B cell (primary cell): ENCODE results near the gene CAMK2D. TPM values are rescaled to one million over a fixed set of nuclear protein-coding genes. Genes with fewer than 3 reads are reported as not detected.

ENCODE experiments used
- ATAC-seq: fragments of 200-7000 bp; cut with Tn5 transposase; one replicate; pipeline ENCODE4 v1.10.0; 2021; ENCODE audit warnings: low read depth, mild to moderate bottlenecking, moderate number of reproducible peaks, moderate library complexity
- CTCF ChIA-PET: fragments of 350-600 bp; sonication (Branson Sonifier 250); formaldehyde crosslinking; loops from one replicate; lab custom pipeline; 2021; ENCODE audit warnings: antibody characterized with exemption, inconsistent platforms; lab: Charles Lee
- POLR2A ChIA-PET: fragments of 350-600 bp; sonication (Branson Sonifier 250); formaldehyde crosslinking; loops from one replicate; lab custom pipeline; 2021; ENCODE audit warnings: antibody characterized with exemption; lab: Charles Lee
- DNase-seq: peaks from one replicate; pipeline ENCODE4 v3.0.0; 2013
- H2AFZ ChIP-seq: 2 replicates; pipeline ENCODE4 v1.6.1; 2012; ENCODE audit warnings: mild to moderate bottlenecking, low read depth, low read length; ENCODE audit not compliant: insufficient read depth, poor library complexity, severe bottlenecking
- H3K27ac ChIP-seq, 2 donors: 1 replicate in 1 of 2; 2 replicates in 1 of 2; pipeline ENCODE4 v1.5.1; 2012 to 2013; ENCODE audit warnings: low read length in 2 of 2, mild to moderate bottlenecking in 2 of 2, moderate library complexity in 1 of 2
- H3K27me3 ChIP-seq, 4 experiments: fragments of 200-600 bp in 1 of 4; sonication (generic) in 1 of 4; replicated peaks in 1 of 4; 1 replicate in 2 of 4; 2 replicates in 2 of 4; pipeline versions ENCODE4 v1.6.1 to v1.7.0; 2013 to 2016; ENCODE audit warnings: low read length in 3 of 4, mild to moderate bottlenecking in 2 of 4, mixed read lengths in 1 of 4, moderate library complexity in 1 of 4; ENCODE audit not compliant: insufficient read depth in 4 of 4, control insufficient read depth in 3 of 4; ENCODE audit errors: control extremely low read depth in 1 of 4
- H3K36me3 ChIP-seq, 2 experiments: replicated peaks in 1 of 2; 1 replicate in 1 of 2; 2 replicates in 1 of 2; pipeline versions ENCODE4 v1.6.1 to v1.7.1; 2013; ENCODE audit warnings: low read length in 1 of 2; ENCODE audit not compliant: insufficient read depth in 2 of 2, control insufficient read depth in 1 of 2; ENCODE audit errors: control extremely low read depth in 1 of 2, extremely low read depth in 1 of 2
- H3K4me1 ChIP-seq, 2 donors: fragments of 200-600 bp in 1 of 2; sonication (generic) in 1 of 2; 1 replicate in 1 of 2; 2 replicates in 1 of 2; pipeline versions ENCODE4 v1.5.1 to v1.6.1; 2013 to 2017; ENCODE audit warnings: low read length in 2 of 2; ENCODE audit not compliant: control insufficient read depth in 2 of 2, insufficient read depth in 2 of 2
- H3K4me2 ChIP-seq: replicated peaks from 2 replicates; pipeline ENCODE3; 2012; ENCODE audit warnings: mild to moderate bottlenecking, low read depth, low read length; ENCODE audit not compliant: poor library complexity, severe bottlenecking
- H3K4me3 ChIP-seq, 5 experiments: fragments of 200-600 bp in 1 of 5; sonication (generic) in 1 of 5; 1 replicate in 3 of 5; 2 replicates in 2 of 5; pipeline versions ENCODE4 v1.5.1 to v1.7.0; 2011 to 2016; ENCODE audit warnings: low read length in 4 of 5, mild to moderate bottlenecking in 4 of 5, low read depth in 2 of 5, control low read depth in 1 of 5, moderate library complexity in 1 of 5; ENCODE audit not compliant: insufficient read depth in 1 of 5; ENCODE audit errors: control extremely low read depth in 1 of 5, extremely low read depth in 1 of 5
- H3K79me2 ChIP-seq: fragments of 200-600 bp; sonication (generic); one replicate; pipeline ENCODE4 v1.6.0; 2016; ENCODE audit warnings: low read length; ENCODE audit not compliant: control insufficient read depth, insufficient read depth
- H3K9ac ChIP-seq: fragments of 200-600 bp; sonication (generic); 2 replicates; pipeline ENCODE4 v1.6.1; 2017; ENCODE audit warnings: mild to moderate bottlenecking, low read length, moderate library complexity
- H3K9me3 ChIP-seq, 3 donors: one replicate each; pipeline versions ENCODE4 v1.6.1 to v1.7.1; 2013; ENCODE audit warnings: low read length in 2 of 3; ENCODE audit not compliant: control insufficient read depth in 2 of 3, insufficient read depth in 1 of 3; ENCODE audit errors: control extremely low read depth in 1 of 3
- H4K20me1 ChIP-seq: 2 replicates; pipeline ENCODE4 v1.6.0; 2012; ENCODE audit warnings: mild to moderate bottlenecking, low read length; ENCODE audit not compliant: insufficient read depth, control insufficient read depth, poor library complexity, severe bottlenecking
- H3K27ac Mint-ChIP-seq: one replicate; pipeline ENCODE4 v1.8.0; 2021; ENCODE audit warnings: mixed read lengths
- H3K27me3 Mint-ChIP-seq: one replicate; pipeline ENCODE4 v1.8.0; 2021; ENCODE audit warnings: mixed read lengths
- H3K4me1 Mint-ChIP-seq: one replicate; pipeline ENCODE4 v1.8.0; 2021; ENCODE audit warnings: mixed read lengths
- H3K4me3 Mint-ChIP-seq: one replicate; pipeline ENCODE4 v1.8.0; 2021; ENCODE audit warnings: mixed read lengths
- H3K9me3 Mint-ChIP-seq: one replicate; pipeline ENCODE4 v1.8.0; 2022; ENCODE audit warnings: mixed read lengths; ENCODE audit not compliant: insufficient read depth
- EZH2 ChIP-seq: IDR thresholded peaks from 2 replicates; pipeline ENCODE4 v1.6.1; 2012; ENCODE audit warnings: borderline replicate concordance, low read depth, mild to moderate bottlenecking, moderate library complexity, low read length; ENCODE audit not compliant: insufficient read depth, poor library complexity, severe bottlenecking
- WGBS: methylation state at CpG from one replicate; pipeline ENCODE4 v1.1.5; 2013; ENCODE audit warnings: missing lambda C conversion rate; ENCODE audit not compliant: insufficient coverage; 5-methylcytosine and 5-hydroxymethylcytosine counted together
- intact Hi-C: fragments of 100-400 bp; cut with micrococcal nuclease; formaldehyde crosslinking; loops from one replicate; pipeline ENCODE4 v1.10.0; 2022
- polyA plus RNA-seq: library from polyadenylated mRNA; depleted of rRNA; stranded (reverse); fragments of >200 nt; gene quantifications from 2 replicates; pipeline ENCODE4 v1.2.3, GENCODE V29; 2012
- total RNA-seq, 2 donors: library from RNA; stranded (reverse); fragments of 120-200 nt in 1 of 2; gene quantifications; 1 replicate in 1 of 2; 2 replicates in 1 of 2; pipeline versions ENCODE4 v1.2.3 to v1.2.4, GENCODE V29; 2013 to 2022
- TF ChIP-seq, protein P1 (sequence below): fragments of 200-600 bp; IDR thresholded peaks from one replicate; pipeline ENCODE4 v1.8.0; 2022; ENCODE audit warnings: antibody characterized with exemption, mild to moderate bottlenecking

CAMK2D gene
- total and polyA plus RNA-seq, 2 donors (not counting 1 experiment from before 2014, with no cell fraction given), result 26.3 to 57.0 TPM

DNA sequence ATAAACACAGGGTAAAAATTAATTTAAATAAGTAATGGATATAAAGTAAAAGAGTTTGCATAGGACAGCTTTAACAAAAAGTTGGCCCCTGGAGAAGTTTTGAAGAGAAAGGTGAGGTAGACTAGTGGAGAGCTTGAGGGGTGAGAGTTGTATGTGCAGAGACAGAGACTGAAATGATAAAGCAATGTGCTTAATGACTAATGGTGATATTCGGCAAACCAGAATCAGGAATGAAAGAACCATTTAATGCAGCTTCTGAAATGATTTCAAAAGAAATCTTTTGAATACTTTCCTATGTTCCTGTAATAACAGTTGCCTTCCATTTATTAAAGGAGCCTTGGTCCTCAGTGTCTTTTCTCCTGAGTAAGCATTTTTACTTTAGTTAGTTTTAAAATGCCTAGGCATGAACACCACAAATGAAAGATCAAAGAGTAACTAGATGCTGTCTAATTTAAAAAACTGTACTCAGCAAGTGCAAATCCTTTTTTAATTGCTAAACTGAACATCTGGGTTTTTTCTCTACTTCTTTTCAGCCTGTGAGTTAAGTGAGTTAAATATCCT lies 28.5 kb downstream of the CAMK2D start:
- Histone ChIP-seq H3K36me3 (peaks cover 14 to 16% of the 10 kb centered on the region in 2 experiments), H3K9ac (no peak overlapping the region), H3K79me2 (peaks cover 99% of the 10 kb centered on the region), H3K27me3 (no peaks in the 10 kb centered on the region), H2AFZ (no peak overlapping the region), H3K4me1 (peaks cover 11 to 27% of the 10 kb centered on the region in 2 donors), H3K4me2 (no peak overlapping the region), H3K27ac (no peak overlapping the region), H3K4me3 (no peak overlapping the region), H4K20me1 (peaks cover 18% of the 10 kb centered on the region), H3K9me3 (peaks cover 0 to 4% (median 0%) of the 10 kb centered on the region in 3 donors)
- ChIA-PET POLR2A (no interaction called here), CTCF (interaction anchor here (1.0 to 1.2 kb wide), 2 partner anchors 10 to 12 kb away, joined by 3 read pairs; no protein-coding TSS in a partner anchor)
- TF ChIP-seq, protein P1, sequence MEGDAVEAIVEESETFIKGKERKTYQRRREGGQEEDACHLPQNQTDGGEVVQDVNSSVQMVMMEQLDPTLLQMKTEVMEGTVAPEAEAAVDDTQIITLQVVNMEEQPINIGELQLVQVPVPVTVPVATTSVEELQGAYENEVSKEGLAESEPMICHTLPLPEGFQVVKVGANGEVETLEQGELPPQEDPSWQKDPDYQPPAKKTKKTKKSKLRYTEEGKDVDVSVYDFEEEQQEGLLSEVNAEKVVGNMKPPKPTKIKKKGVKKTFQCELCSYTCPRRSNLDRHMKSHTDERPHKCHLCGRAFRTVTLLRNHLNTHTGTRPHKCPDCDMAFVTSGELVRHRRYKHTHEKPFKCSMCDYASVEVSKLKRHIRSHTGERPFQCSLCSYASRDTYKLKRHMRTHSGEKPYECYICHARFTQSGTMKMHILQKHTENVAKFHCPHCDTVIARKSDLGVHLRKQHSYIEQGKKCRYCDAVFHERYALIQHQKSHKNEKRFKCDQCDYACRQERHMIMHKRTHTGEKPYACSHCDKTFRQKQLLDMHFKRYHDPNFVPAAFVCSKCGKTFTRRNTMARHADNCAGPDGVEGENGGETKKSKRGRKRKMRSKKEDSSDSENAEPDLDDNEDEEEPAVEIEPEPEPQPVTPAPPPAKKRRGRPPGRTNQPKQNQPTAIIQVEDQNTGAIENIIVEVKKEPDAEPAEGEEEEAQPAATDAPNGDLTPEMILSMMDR, result no peak
- TF ChIP-seq EZH2, result no peak
- H3K4me1 Mint-ChIP-seq, result peaks cover 65% of the 10 kb centered on the region
- intact Hi-C loops, result loop anchor here (5.0 kb wide), 1 partner anchor 76 kb away; no protein-coding TSS in a partner anchor
- H3K9me3 Mint-ChIP-seq, result no peaks in the 10 kb centered on the region
- no peak overlapping the region for H3K4me3 Mint-ChIP-seq
- DNase-seq (no peak), ATAC-seq (no peak)
- no CpG with 5 or more reads among the region's 1 CpG for WGBS
- no peak overlapping the region for H3K27ac Mint-ChIP-seq
- H3K27me3 Mint-ChIP-seq, result no peaks in the 10 kb centered on the region

DNA sequence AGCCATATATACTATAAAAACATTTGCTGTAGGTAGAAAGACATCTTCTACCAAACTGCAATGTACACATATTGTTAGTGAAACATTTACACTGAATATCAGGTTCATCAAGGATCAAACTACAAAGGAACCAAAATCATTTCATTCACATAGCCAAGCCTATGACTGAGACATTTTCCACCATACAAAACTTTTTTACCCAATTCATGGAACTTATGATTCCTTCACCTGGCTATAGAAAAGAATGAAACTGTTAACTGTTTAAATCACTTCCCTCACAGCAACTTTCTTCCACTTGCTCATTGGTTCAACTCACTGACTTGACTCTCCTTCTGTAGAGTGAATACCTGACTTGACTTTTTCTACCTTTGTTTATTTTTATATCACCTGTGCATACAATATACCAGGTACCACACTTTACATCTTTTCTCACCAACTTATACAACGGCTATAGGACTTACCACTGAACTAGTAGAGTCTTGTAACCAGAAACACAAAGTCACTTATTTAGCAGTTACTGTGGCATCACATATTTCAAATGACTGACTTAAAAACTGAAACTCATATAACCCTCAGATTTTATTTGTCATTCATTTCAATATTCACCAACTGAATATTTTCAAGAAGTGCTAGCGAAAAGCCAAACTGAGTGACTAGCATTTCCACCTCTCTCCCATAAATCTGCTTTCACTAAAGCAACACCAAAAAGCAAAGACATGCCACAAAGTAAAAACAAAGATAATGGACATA lies 30.9 kb downstream of the CAMK2D start:
- H3K27ac Mint-ChIP-seq, result no peak overlapping the region
- Histone ChIP-seq H3K9ac (no peak overlapping the region), H3K27me3 (no peaks in the 10 kb centered on the region), H3K4me3 (no peak overlapping the region), H3K79me2 (peaks cover 100% of the 10 kb centered on the region), H4K20me1 (peaks cover 31% of the 10 kb centered on the region), H3K4me2 (no peak overlapping the region), H3K9me3 (peaks cover 0 to 4% (median 0%) of the 10 kb centered on the region in 3 donors), H3K27ac (no peak overlapping the region), H3K36me3 (peaks cover 12 to 14% of the 10 kb centered on the region in 2 experiments), H2AFZ (no peak overlapping the region), H3K4me1 (peaks cover 11 to 39% of the 10 kb centered on the region in 2 donors)
- no peak overlapping the region for H3K4me3 Mint-ChIP-seq
- no peaks in the 10 kb centered on the region for H3K27me3 Mint-ChIP-seq
- no peak for TF ChIP-seq EZH2
- TF ChIP-seq, protein P1, result no peak
- CTCF ChIA-PET, result no interaction called here
- intact Hi-C loops, result loop anchor here (5.0 kb wide), 1 partner anchor 73 kb away; no protein-coding TSS in a partner anchor
- POLR2A ChIA-PET, result no interaction called here
- no CpG with 5 or more reads among the region's 2 CpGs for WGBS
- H3K9me3 Mint-ChIP-seq, result no peaks in the 10 kb centered on the region
- no peak for ATAC-seq
- H3K4me1 Mint-ChIP-seq, result peaks cover 72% of the 10 kb centered on the region
- no peak for DNase-seq
